K562 (cell line): ENCODE measurements around the gene ATAD2B. TPM values are rescaled to one million over a fixed set of nuclear protein-coding genes. Genes with fewer than 3 reads are reported as not detected.

Experiments used
- AFF1 ChIP-seq, 2 experiments: fragments of 450-650 bp; IDR thresholded peaks; 2 replicates each; pipeline ENCODE4 v1.6.1; 2018; ENCODE audit warnings: mild to moderate bottlenecking in 2 of 2, low read depth in 1 of 2; ENCODE audit not compliant: partially characterized antibody in 2 of 2
- CREB1 ChIP-seq, 2 experiments: sonication (generic) in 1 of 2; formaldehyde crosslinking in 1 of 2; IDR thresholded peaks; 2 replicates each; pipeline versions ENCODE4 v1.6.1 to v1.8.0; 2012 to 2022; ENCODE audit warnings: inconsistent platforms in 1 of 2, mild to moderate bottlenecking in 1 of 2, missing genetic modification reagents in 1 of 2, moderate library complexity in 1 of 2
- ETS2 ChIP-seq: IDR thresholded peaks from 2 replicates; pipeline ENCODE4 v1.6.1; 2016; ENCODE audit warnings: borderline replicate concordance, missing genetic modification characterization, mild to moderate bottlenecking, moderate library complexity, missing compliant biosample characterization; ENCODE audit not compliant: poor library complexity, severe bottlenecking
- HEY1 ChIP-seq: fragments of 250-450 bp; sonication (Bioruptor Pico); IDR thresholded peaks from 2 replicates; pipeline ENCODE4 v1.5.0; 2020; ENCODE audit warnings: mild to moderate bottlenecking, moderate library complexity, borderline replicate concordance
- HMBOX1 ChIP-seq: sonication (generic); IDR thresholded peaks from 2 replicates; pipeline ENCODE4 v1.6.1; 2016
- JUN ChIP-seq, 2 experiments: sonication (generic) in 1 of 2; formaldehyde crosslinking in 1 of 2; IDR thresholded peaks; 2 replicates each; pipeline versions ENCODE4 v1.6.1 to v1.8.0; 2012 to 2022; ENCODE audit warnings: borderline replicate concordance in 2 of 2, mild to moderate bottlenecking in 2 of 2, improper control_type of control experiment in 1 of 2, low read depth in 1 of 2, low read length in 1 of 2, missing genetic modification reagents in 1 of 2
- MBD2 ChIP-seq: sonication (generic); IDR thresholded peaks from 2 replicates; pipeline ENCODE4 v1.6.1; 2016; ENCODE audit warnings: low read depth, borderline replicate concordance
- MED1 ChIP-seq: sonication (generic); formaldehyde crosslinking; IDR thresholded peaks from 2 replicates; pipeline ENCODE4 v1.8.1; 2023; ENCODE audit warnings: missing genetic modification reagents, borderline replicate concordance
- MEIS2 ChIP-seq: fragments of 450-650 bp; IDR thresholded peaks from 2 replicates; pipeline ENCODE4 v1.6.1; 2014; ENCODE audit warnings: mild to moderate bottlenecking; ENCODE audit not compliant: partially characterized antibody
- NCOA1 ChIP-seq: fragments of 450-650 bp; IDR thresholded peaks from 2 replicates; pipeline ENCODE4 v1.6.1; 2016; ENCODE audit warnings: low read depth
- NR4A1 ChIP-seq, 2 experiments: fragments of 250-450 bp in 1 of 2; fragments of 450-650 bp in 1 of 2; sonication (Bioruptor Pico) in 1 of 2; IDR thresholded peaks; 2 replicates each; pipeline versions ENCODE4 v1.4.0 to v1.6.1; 2016 to 2020; ENCODE audit warnings: mild to moderate bottlenecking in 2 of 2, missing compliant biosample characterization in 1 of 2, missing genetic modification characterization in 1 of 2, moderate library complexity in 1 of 2
- PRPF4 ChIP-seq: fragments of 200-400 bp; formaldehyde crosslinking; IDR thresholded peaks from one replicate; pipeline ENCODE4 v1.6.1; 2017; ENCODE audit warnings: low read length, low read depth, mild to moderate bottlenecking; ENCODE audit not compliant: insufficient read depth, poor library complexity, severe bottlenecking
- SAFB2 ChIP-seq: fragments of 200-400 bp; formaldehyde crosslinking; IDR thresholded peaks from 2 replicates; pipeline ENCODE4 v1.6.1; 2018; ENCODE audit warnings: borderline replicate concordance, low read length, low read depth, moderate library complexity; ENCODE audit not compliant: severe bottlenecking
- SIN3A ChIP-seq, 2 experiments: fragments of 150-350 bp in 1 of 2; IDR thresholded peaks; 2 replicates each; pipeline ENCODE4 v1.6.1; 2011 to 2016; ENCODE audit warnings: borderline replicate concordance in 2 of 2, low read depth in 2 of 2, low read length in 2 of 2, mild to moderate bottlenecking in 2 of 2, moderate library complexity in 2 of 2; ENCODE audit not compliant: control insufficient read depth in 1 of 2
- SIRT6 ChIP-seq: IDR thresholded peaks from one replicate; pipeline ENCODE4 v1.6.1; 2012; ENCODE audit warnings: low read depth, mild to moderate bottlenecking, control low read depth, inconsistent platforms, low read length, moderate library complexity
- SIX5 ChIP-seq, 2 experiments: IDR thresholded peaks; 2 replicates each; pipeline ENCODE4 v1.6.1; 2011; ENCODE audit warnings: low read length in 2 of 2, borderline replicate concordance in 1 of 2, low read depth in 1 of 2, mild to moderate bottlenecking in 1 of 2, moderate library complexity in 1 of 2; ENCODE audit not compliant: insufficient read depth in 1 of 2
- SMARCA4 ChIP-seq: fragments of 450-650 bp; IDR thresholded peaks from 2 replicates; pipeline ENCODE4 v1.6.1; 2016
- TAL1 ChIP-seq: fragments of 450-650 bp; IDR thresholded peaks from 2 replicates; pipeline ENCODE4 v1.6.1; 2016; ENCODE audit warnings: mild to moderate bottlenecking
- ZNF174 ChIP-seq: fragments of 250-450 bp; sonication (Bioruptor Pico); IDR thresholded peaks from 2 replicates; pipeline ENCODE4 v1.4.0; 2020; ENCODE audit warnings: mild to moderate bottlenecking
- ZNF175 ChIP-seq: fragments of 200-800 bp; sonication (Bioruptor generic); IDR thresholded peaks from 2 replicates; pipeline ENCODE4 v1.6.1; 2016; ENCODE audit warnings: low read depth, mild to moderate bottlenecking, missing genetic modification characterization, missing compliant biosample characterization
- ZNF77 ChIP-seq: fragments of 250-450 bp; sonication (Bioruptor Pico); IDR thresholded peaks from 2 replicates; pipeline ENCODE4 v1.5.0; 2020
- ZNF79 ChIP-seq: fragments of 250-450 bp; sonication (Bioruptor Pico); IDR thresholded peaks from 2 replicates; pipeline ENCODE4 v1.4.0; 2020; ENCODE audit warnings: low read depth, mild to moderate bottlenecking, moderate library complexity
- polyA plus RNA-seq, 8 experiments: library from polyadenylated mRNA; depleted of rRNA in 4 of 8; stranded (reverse) in 5 of 8; unstranded in 3 of 8; fragments of >200 nt; fragmentation: Nextera tagmentation in 2 of 8; fragmentation: Illumina TruSeq in 1 of 8; extraction: Ambion mirVana in 2 of 8; extraction: Trizol in 1 of 8; gene quantifications; 2 replicates each; pipeline versions ENCODE4 v1.2.1 to v1.2.3, GENCODE V29; 2011 to 2014; ENCODE audit warnings: inconsistent platforms in 1 of 8, missing spikeins in 1 of 8
- total RNA-seq, 7 experiments: library from RNA; depleted of rRNA in 6 of 7; stranded (reverse); fragments of >200 nt in 6 of 7; fragmentation: Illumina TruSeq in 2 of 7; extraction: Trizol in 2 of 7; gene quantifications; 2 replicates each; pipeline versions ENCODE4 v1.2.1 to v1.2.3, GENCODE V29; 2011 to 2021; ENCODE audit warnings: low replicate concordance in 1 of 7

Gene ATAD2B
- total and polyA plus RNA-seq, 9 of the 15 experiments (the other 6 are each of a cell fraction or from before 2014, with no cell fraction given), result 3.2 to 21.6 (median 11.4) TPM

GRCh38 chr2:23757686-23758433 is 169.1 kb downstream of the ATAD2B start (continued):
- TF ChIP-seq NCOA1 (0 out of 2 replicates have a peak, but pooled peaks have one; percentile 57), TAL1 (no peak), ZNF174 (CRISPR knock-in tag) (no peak), SIX5 (IDR thresholded peaks at IDR 0.05; ENCODE audit: borderline replicate concordance in 1 of 2, insufficient read depth in 1 of 2, low read depth in 1 of 2, low read length in 2 of 2) (no peak), HMBOX1 (no peak), SIN3A (IDR thresholded peaks at IDR 0.05; ENCODE audit: borderline replicate concordance in 2 of 2, control insufficient read depth in 1 of 2, low read depth in 2 of 2, low read length in 2 of 2) (no peak), ETS2 (tag) (no peak), MEIS2 (peak; percentile 15), ZNF175 (CRISPR knock-in tag) (peak; percentile 61; the same call in 1 of the 2 replicates), AFF1 (IDR thresholded peaks at IDR 0.05; ENCODE audit: low read depth in 1 of 2, partially characterized antibody in 2 of 2) (no peak), MED1 (CRISPR knock-in tag) (no peak), SAFB2 (no peak), ZNF79 (no peak), HEY1 (CRISPR knock-in tag) (no peak), JUN (IDR thresholded peaks at IDR 0.05; ENCODE audit: borderline replicate concordance, low read depth, low read length) (peak; percentile 98), JUN (CRISPR knock-in tag; IDR thresholded peaks at IDR 0.05; ENCODE audit: borderline replicate concordance) (no peak), SIRT6 (no peak), MBD2 (no peak), CREB1 (IDR thresholded peaks at IDR 0.05) (peak; percentile 71), CREB1 (CRISPR knock-in tag; IDR thresholded peaks at IDR 0.05) (no peak), ZNF77 (no peak), PRPF4 (no peak), NR4A1 (CRISPR knock-in tag; IDR thresholded peaks at IDR 0.05) (no peak), NR4A1 (tag; IDR thresholded peaks at IDR 0.05) (no peak), SMARCA4 (peak; percentile 75)
